ENCODE measurements around the gene CCDC141.
A peak's percentile ranks its signal among the peaks of the same experiment; 100 is the strongest.

CCDC141 gene

DNA sequence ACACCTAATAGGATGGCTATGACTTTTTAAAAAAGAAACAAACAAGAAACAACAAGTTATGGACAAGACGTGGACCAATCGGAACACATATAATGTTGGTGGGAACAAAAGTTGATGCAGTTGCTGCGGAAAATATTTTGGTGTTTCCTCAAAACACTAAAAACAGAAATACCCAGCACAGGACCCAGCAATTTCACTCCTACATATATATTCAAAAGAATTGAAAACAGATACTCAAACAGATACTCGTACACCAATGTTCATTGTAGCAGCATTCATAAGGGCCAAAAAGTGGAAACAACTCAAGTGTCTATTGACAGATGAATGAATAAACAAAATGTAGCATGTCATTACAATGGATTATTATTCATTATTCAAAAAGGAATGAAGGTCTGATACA, 12.1 kb downstream of the CCDC141 start:
- CTCF ChIA-PET, result no interaction called here
- TF ChIP-seq, protein P1, sequence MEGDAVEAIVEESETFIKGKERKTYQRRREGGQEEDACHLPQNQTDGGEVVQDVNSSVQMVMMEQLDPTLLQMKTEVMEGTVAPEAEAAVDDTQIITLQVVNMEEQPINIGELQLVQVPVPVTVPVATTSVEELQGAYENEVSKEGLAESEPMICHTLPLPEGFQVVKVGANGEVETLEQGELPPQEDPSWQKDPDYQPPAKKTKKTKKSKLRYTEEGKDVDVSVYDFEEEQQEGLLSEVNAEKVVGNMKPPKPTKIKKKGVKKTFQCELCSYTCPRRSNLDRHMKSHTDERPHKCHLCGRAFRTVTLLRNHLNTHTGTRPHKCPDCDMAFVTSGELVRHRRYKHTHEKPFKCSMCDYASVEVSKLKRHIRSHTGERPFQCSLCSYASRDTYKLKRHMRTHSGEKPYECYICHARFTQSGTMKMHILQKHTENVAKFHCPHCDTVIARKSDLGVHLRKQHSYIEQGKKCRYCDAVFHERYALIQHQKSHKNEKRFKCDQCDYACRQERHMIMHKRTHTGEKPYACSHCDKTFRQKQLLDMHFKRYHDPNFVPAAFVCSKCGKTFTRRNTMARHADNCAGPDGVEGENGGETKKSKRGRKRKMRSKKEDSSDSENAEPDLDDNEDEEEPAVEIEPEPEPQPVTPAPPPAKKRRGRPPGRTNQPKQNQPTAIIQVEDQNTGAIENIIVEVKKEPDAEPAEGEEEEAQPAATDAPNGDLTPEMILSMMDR (IDR thresholded peaks at IDR 0.05; ENCODE audit: insufficient read depth, low read length, missing control alignments), result no peak
- POLR2A ChIA-PET, result no interaction called here
- no peak overlapping the region for H3K4me3 ChIP-seq (ENCODE audit: low read depth, low read length)
- DNase-seq (ENCODE audit: low read depth, low spot score), result no peak

DNA sequence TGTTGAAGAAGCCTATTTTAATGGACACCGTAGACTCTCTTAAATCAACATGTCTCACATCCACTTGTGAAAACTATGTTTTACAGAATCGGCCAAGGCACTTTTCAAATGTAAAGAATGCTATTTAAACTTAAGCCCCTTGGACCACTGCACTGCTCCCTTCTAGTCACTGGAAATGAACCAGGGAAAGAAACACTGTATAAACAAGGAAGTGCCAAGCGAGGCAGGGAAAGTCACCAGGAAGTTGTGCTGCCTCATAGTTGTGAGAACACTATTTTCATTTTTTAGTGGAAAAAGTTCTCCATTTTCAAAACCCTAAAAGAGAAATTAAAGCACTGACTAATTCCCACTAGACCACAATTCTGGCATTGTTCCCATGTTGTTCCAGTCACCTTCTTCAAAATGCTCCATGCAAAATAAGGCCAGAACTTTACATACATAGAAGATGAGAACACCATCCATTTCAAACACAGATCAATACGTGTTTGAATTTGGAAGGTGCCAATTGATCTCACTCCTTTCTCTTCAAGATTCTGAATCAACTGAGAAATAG, 13.5 kb downstream of the CCDC141 start:
- ChIA-PET POLR2A (no interaction called here), CTCF (no interaction called here)
- no peak overlapping the region for H3K4me3 ChIP-seq (ENCODE audit: low read depth, low read length)
- DNase-seq (ENCODE audit: low read depth, low spot score), result no peak
- TF ChIP-seq, protein P1 (IDR thresholded peaks at IDR 0.05; ENCODE audit: insufficient read depth, low read length, missing control alignments), result no peak

DNA sequence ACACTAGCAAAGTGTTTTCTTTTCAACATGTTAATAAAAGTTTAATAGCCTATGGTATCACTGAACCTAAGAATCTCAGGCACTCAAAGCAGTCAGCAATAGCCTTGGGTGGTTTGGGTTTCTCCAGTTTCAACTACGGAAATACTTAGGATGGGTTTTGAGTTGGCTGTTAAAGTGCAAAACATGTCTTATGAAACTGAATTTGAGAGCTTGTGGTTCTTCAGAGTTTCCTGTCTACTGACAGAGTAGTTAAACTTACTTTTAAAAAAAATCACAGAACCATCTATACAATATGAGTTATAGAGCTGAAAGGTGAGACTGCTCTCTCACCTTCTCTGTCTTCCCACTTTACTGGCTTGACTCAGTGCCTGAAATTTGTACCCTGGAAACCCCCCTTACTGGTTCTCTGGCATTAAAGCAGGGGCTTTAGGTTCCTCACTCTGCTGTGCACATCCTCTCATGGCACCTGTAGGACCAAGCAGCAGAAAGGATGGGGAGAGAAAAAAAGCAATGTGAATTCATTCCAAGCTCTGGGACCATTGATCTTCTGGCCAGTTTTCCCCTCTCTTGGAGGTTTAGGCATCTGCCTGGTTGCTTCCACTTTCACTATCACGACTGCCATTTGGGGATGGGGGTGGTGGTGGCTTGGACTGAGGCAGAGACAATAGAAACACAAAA, 18.1 kb downstream of the CCDC141 start:
- peak; percentile 66 for DNase-seq (ENCODE audit: low read depth, low spot score)
- H3K4me3 ChIP-seq (ENCODE audit: low read depth, low read length), result peak overlapping the region; percentile 19
- TF ChIP-seq, protein P1 (IDR thresholded peaks at IDR 0.05; ENCODE audit: insufficient read depth, low read length, missing control alignments), result no peak
- ChIA-PET CTCF (interaction anchor here (1.5 kb wide), 1 partner anchor 12 kb away, joined by 3 read pairs; no protein-coding TSS in a partner anchor), POLR2A (no interaction called here)

DNA sequence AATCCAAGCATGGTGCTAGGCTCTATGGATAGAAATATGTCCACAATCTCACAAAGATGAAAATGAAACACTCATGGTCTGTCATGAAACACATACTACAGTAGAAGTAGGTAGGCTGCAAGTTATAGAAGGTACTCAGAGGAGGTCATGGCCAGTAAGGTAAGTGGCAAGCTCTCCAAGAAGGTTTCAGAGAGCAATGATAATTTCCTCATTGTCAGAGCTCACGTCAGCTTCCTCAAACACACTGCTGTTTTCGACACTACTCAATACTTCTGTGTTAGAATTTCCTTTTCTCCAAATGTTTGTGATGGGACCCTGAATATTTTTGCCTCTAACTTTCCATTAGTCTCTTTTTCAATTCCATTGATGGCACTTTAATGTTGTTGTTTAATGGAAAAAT, 25.5 kb downstream of the CCDC141 start:
- TF ChIP-seq, protein P1 (IDR thresholded peaks at IDR 0.05; ENCODE audit: insufficient read depth, low read length, missing control alignments), result no peak
- DNase-seq (ENCODE audit: low read depth, low spot score), result no peak
- POLR2A ChIA-PET, result no interaction called here
- no peak overlapping the region for H3K4me3 ChIP-seq (ENCODE audit: low read depth, low read length)
- CTCF ChIA-PET, result no interaction called here

DNA sequence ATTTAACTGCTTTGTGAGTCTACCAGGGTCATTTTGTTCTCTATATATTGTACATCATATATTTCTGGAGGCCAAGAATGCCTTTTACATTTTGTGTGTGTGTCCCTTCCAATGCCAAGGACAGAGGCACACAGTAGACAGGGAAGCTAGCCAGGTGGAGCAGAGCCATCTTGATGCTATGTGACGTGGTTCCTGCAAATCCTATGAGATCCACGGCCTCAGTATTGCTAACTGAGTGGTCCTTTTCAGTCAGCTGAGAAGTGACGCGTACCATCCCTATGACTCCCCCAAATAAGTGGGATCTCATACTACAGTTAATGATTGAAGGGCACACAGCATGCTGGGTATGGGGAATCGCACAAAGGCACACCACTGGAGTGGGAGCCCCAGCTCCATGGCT, 27.3 kb downstream of the CCDC141 start:
- no peak overlapping the region for H3K4me3 ChIP-seq (ENCODE audit: low read depth, low read length)
- TF ChIP-seq, protein P1 (IDR thresholded peaks at IDR 0.05; ENCODE audit: insufficient read depth, low read length, missing control alignments), result no peak
- ChIA-PET POLR2A (no interaction called here), CTCF (no interaction called here)
- no peak for DNase-seq (ENCODE audit: low read depth, low spot score)

DNA sequence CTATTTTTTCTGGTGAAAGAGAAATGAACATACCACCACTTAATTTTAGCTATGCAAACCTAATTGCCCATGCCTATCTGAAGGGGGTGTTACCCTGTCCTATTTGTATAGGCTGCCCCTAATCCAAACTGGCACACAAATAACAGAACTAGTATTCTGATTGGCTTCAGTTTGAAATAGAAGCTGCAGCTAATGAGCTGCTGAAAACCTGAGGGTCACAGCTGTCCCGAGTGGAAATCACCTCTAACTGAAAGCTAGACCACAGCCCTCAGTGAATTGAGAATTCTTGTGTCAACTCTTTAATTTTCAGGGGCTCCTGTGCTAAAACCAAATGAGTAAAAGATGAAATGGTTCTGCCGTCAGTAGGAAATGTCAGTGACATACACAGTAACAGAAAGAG, 28.7 kb downstream of the CCDC141 start:
- DNase-seq (ENCODE audit: low read depth, low spot score), result no peak
- ChIA-PET POLR2A (no interaction called here), CTCF (no interaction called here)
- H3K4me3 ChIP-seq (ENCODE audit: low read depth, low read length), result no peak overlapping the region
- TF ChIP-seq, protein P1 (IDR thresholded peaks at IDR 0.05; ENCODE audit: insufficient read depth, low read length, missing control alignments), result no peak
